Measurements from ENCODE around the gene RIMS4. TPM values are rescaled to one million over a fixed set of nuclear protein-coding genes. Genes with fewer than 3 reads are reported as not detected.

Gene RIMS4
- total and polyA plus RNA-seq, 10 of the 15 experiments (the other 5 are each of a cell fraction or from before 2014, with no cell fraction given) = under 0.01 to 0.07 (median 0.05) TPM; not detected in 5

- H3K4me3 ChIP-seq = no peak within 1 kb of the TSS
- TF ChIP-seq SMC3 (IDR thresholded peaks at IDR 0.05; ENCODE audit: borderline replicate concordance, low read length) (no peak), EP300 (IDR thresholded peaks at IDR 0.05; ENCODE audit: borderline replicate concordance in 1 of 2, control insufficient read depth in 1 of 2, low read depth in 2 of 2, low read length in 2 of 2) (no peak), HCFC1 (IDR thresholded peaks at IDR 0.05; ENCODE audit: low read length) (no peak), IKZF1 (conservative IDR thresholded peaks at IDR 0.05) (no peak), CBFB (IDR thresholded peaks at IDR 0.05; ENCODE audit: low read depth) (no peak), TAF1 (IDR thresholded peaks at IDR 0.05; ENCODE audit: borderline replicate concordance, low read depth, low read length) (no peak), YY1 (IDR thresholded peaks at IDR 0.05; ENCODE audit: low read depth, low read length) (no peak), JUND (IDR thresholded peaks at IDR 0.05; ENCODE audit: low read depth, low read length) (no peak), RAD51 (IDR thresholded peaks at IDR 0.05) (no peak), NR2C1 (IDR thresholded peaks at IDR 0.05) (no peak), STAT3 (IDR thresholded peaks at IDR 0.05; ENCODE audit: low read depth, low read length) (no peak), TARDBP (IDR thresholded peaks at IDR 0.05; ENCODE audit: borderline replicate concordance) (no peak), NR2F1 (conservative IDR thresholded peaks at IDR 0.05) (no peak), SUPT20H (IDR thresholded peaks at IDR 0.05; ENCODE audit: borderline replicate concordance, control insufficient read depth, low read depth, low read length) (no peak), IKZF2 (IDR thresholded peaks at IDR 0.05) (no peak), KDM1A (IDR thresholded peaks at IDR 0.05; ENCODE audit: borderline replicate concordance) (no peak), POLR2A (IDR thresholded peaks at IDR 0.05; ENCODE audit: low read depth, low read length) (no peak), ESRRA (IDR thresholded peaks at IDR 0.05; ENCODE audit: low read length) (no peak), RUNX3 (IDR thresholded peaks at IDR 0.05; ENCODE audit: low read length) (no peak), JUNB (IDR thresholded peaks at IDR 0.05) (no peak)
- peaks cover 1 to 3% of the 10 kb centered on the region in 2 experiments; a peak in 2 of 4 replicates for H3K27me3 ChIP-seq (replicated peaks in 1 of 2; ENCODE audit: control insufficient read depth in 2 of 2, insufficient read depth in 2 of 2, low read length in 1 of 2)
- ChIA-PET CTCF (no interaction called here), SMC1A (ENCODE audit: uncharacterized antibody, unreplicated experiment) (no interaction called here), POLR2A (interaction anchor here (0.6 kb wide), 1 partner anchor 104 kb away, joined by 3 read pairs; no protein-coding TSS in a partner anchor), RAD21 (ENCODE audit: unreplicated experiment) (no interaction called here)
- DNase-seq (ENCODE audit: low read depth, low spot score) (no peak), FAIRE-seq (no peak), ATAC-seq (no peak)
- no peaks in the 10 kb centered on the region for H4K20me1 ChIP-seq (ENCODE audit: control insufficient read depth, insufficient read depth)
- H3K36me3 ChIP-seq (ENCODE audit: control insufficient read depth in 2 of 2, insufficient read depth in 2 of 2, low read length in 1 of 2) = no peaks in the 10 kb centered on the region
- no peak within 1 kb of the TSS for H3K4me2 ChIP-seq (ENCODE audit: control insufficient read depth, insufficient read depth)
- no peak within 1 kb of the TSS for H3K27ac ChIP-seq (ENCODE audit: control insufficient read depth, insufficient read depth)
- H3K9me3 ChIP-seq (replicated peaks; ENCODE audit: control insufficient read depth, insufficient read depth, low read length) = no peaks in the 10 kb centered on the region
- H2AFZ ChIP-seq (ENCODE audit: control insufficient read depth, low read depth, low read length) = no peak within 1 kb of the TSS
- no peak within 1 kb of the TSS for H3K9ac ChIP-seq (ENCODE audit: control insufficient read depth, insufficient read depth, low read length)
- intact Hi-C loops (cut with micrococcal nuclease; ENCODE audit: unreplicated experiment) (no loop called here), in situ Hi-C loops (cut with MboI) (no loop called here)
- BruUV-seq (replicated peaks) = no TSS peak
- H3K79me2 ChIP-seq (ENCODE audit: control insufficient read depth, insufficient read depth, low read length) = no peaks in the 10 kb centered on the region
- 53% methylated on average over 28 of the region's 28 CpGs for WGBS (ENCODE audit: insufficient coverage, insufficient replicate concordance, low lambda C conversion rate, missing lambda C conversion rate)
- H3K4me1 ChIP-seq (ENCODE audit: control insufficient read depth, insufficient read depth, low read length) = no peaks in the 10 kb centered on the region
Observed at GRCh38 chr20:44714701-44715498, 95.4 kb downstream of the RIMS4 start, which contains the start of gene CCN5. CCN5 (plus strand) TSS chr20:44715369; CDS start chr20:44715391, 22 bp downstream.
